GM19328 (cell line): ENCODE measurements around the gene GPRC5B.

Source experiments
- ATAC-seq: cut with Tn5 transposase; IDR thresholded peaks from one replicate; pipeline ENCODE4 v1.9.1; 2021; ENCODE audit warnings: mild to moderate bottlenecking, moderate library complexity; ENCODE audit not compliant: unreplicated experiment

The GPRC5B gene

DNA sequence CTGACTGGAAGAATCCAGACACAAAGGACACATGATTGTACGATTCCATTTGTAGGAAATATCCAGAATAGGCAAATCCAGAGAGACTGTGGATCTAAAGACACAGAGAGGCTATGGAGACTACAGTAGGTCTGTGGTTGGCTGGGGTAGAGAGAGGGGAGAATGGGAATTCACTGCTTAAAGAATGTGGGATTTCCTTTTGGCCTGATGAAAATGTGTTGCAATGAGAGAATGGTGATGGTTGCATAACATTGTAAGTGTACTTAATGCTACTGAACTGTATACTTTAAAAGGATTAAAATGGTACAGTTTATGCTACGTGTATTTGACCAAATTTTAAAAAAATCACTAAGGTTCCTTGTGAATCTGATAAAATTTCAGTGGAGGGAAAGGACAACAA, 62.1 kb downstream of the GPRC5B start:
- no peak for ATAC-seq

DNA sequence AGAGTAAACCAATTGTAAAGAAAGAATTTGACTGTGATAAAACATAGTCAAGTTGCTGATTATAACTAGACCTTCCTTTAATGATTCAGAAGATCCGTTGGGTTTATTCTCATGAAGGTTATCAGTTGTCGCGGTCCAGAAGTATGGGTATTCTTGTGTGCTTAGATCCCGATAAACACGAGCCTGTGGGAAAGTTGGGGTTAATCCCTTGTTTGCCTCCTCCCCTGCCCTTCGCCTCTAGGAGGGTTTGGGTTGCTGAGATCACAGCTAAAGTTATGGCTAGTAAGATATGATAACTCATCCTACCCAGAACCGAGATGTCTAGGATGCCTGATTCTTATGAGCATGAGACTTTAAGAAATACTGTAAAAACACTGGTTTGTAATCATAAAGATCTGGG, 66.8 kb downstream of the GPRC5B start:
- ATAC-seq: no peak

DNA sequence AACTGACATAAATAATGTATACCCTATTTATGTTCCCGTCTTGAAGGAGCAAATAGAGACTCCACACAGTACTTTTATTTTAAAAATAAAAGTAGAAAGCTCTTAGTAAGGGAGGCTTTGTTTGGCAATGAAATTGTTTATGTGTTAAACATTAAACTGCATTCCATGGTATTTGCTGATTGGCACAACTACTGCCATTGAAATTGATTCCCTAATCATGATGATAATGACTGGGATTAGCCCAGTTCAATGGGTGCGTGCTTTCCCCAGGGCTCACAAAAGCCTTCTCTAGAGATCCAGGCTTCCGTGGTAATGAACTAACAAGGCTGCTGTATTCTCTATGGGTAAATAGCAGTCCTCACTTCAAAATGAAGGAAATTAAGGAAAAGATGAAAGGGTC, 67.5 kb downstream of the GPRC5B start:
- ATAC-seq: no peak

DNA sequence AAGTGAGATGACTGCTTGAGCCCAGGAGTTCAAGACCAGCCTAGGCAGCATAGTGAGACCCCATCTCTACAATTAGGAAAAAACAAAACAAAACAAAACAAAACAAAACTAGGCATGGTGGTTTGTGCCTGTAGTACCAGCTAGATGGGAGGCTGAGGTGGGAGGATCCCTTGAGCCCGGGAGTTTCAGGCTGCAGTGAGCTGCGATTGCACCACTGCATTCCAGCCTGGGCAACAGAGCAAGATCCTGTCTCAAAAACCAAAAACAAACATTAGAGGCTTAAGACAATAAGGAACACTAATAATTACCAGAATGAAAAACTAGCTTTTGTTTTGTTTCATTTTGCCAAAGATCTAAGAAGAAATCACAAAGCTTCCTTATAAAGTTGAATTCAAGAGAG, 69.2 kb downstream of the GPRC5B start:
- no peak for ATAC-seq

DNA sequence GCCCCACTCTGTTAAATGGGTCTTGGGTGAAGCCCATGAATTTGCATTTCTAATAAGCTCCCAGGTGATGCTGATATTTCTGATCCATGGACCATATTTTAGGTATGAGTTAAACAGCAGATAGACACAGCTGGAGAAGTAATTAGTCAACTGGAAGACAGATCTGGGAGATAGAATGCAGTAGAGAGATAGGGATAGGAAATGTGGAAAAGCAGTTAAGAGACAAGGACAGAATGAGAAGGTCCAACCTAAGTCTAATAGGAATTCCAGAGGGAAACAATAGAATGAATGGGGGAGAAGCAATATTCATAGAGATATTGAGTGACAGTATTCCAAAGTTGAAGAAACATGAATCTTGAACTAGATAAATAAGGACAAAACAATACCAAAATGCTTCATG, 71.7 kb downstream of the GPRC5B start:
- no peak for ATAC-seq

DNA sequence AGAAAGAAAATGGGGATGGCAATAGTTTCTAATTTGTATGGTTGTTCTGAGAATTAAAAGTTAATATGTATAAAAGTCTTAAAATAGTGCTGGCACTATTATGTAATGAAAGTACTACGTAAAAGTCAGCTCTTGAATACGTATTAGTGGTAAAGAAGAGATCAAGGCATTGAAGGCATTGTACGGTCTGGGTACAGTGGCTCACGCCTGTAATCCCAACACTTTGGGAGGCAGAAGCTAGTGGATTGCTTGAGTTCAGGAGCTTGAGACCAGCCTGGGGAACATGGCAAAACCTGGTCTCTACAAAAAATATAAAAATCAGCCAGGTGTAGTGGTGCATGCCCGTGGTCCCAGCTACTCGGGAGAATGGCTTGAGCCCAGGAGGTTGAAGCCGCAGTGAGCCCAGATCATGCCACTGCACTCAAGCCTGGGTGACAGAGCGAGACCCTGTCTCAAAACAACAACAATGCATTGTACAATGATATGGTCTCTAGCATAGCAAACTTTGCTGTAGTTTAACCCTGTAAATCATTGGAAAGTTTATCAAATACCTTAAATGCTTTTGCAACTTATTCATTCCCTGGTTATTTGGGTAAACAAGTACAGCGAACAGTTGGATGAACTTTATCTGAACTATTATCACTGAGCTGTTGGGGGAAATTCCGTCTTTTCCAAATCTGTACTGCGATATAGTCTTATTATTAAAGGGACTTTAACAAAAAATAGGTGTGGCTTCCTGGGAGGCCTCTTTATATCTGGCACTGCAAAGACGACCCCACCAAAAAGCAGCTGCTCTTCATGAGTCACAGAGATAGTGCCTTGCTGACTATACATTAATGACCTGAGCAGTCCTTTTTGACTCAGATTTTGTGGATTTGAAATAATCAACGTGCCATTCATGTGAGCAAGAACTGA, 73.6 kb downstream of the GPRC5B start:
- ATAC-seq: no peak

DNA sequence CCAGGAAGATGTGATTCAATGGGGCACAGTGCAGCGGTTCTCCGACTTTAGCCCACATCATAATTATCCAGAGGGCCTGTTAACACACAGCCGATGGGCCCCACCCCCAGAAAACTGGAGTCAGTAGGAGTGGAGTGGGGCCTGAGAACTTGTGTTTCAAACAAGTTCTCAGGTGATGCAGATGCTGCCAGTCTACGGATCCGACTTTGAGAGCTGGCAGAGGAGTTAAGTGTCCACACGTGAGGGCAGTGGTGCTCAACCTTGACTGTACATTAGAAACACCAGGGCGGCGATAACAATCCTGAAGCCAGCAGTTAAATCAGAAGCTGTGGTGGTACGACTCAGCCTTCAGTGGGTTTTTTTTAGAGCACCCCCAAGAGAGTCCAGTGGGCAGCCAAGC, 75.0 kb downstream of the GPRC5B start:
- ATAC-seq: no peak

DNA sequence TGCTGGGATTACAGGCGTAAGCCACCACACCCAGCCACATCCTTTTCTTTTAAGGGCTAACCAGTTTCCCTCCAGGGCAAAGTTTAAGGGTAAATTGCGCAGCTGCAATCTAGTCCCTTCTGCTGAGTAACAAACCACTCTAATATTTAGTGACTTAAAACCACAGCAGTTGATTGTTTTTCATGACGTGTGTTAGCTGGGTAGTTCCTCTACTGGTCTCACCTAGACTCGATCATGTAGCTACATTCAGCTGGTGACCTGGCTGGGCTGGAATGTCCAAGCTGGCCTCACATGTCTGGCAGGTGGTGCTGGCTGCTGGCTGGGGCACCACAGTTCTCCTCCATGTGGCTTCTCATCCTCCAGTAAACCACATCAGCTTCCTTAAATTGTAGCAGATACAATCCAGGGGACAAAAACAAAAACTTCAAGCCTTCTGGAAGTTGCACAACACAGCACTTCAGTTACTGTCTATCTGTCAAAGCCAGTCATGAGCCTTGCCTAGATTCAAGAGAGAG, 75.5 kb downstream of the GPRC5B start:
- no peak for ATAC-seq

DNA sequence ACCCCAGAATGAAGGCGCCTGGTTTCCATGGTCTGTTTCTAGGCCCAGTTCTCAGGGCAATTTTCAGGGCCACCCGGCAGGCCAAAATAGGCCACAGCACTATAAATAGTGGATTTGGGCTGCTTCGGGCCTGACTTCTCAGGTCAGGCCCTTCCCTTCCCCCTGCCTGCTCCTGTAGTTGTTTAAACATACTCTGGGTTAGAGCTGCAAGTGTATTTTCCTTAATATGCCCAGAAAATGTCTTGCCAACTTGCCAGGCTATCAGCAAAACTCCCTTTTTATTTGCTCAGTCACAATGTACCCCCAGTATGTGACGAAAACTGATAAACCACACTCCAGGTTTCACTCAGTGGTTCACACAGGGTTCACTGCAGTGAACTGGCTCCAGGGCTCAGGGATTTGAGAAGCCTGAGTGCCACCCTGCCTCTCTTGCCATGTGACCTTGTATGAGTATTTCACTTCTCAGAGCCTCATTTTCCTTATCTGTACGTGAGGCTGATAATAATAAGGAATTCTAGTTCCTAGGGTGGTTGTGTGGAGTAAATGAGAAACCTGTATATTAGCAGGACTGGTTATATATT, 76.5 kb downstream of the GPRC5B start:
- no peak for ATAC-seq
